GM12878 (cell line): ENCODE results near the gene C1GALT1C1. TPM values are rescaled to one million over a fixed set of nuclear protein-coding genes. Genes with fewer than 3 reads are reported as not detected.

Experiments
- ATAC-seq: fragments of 200-7000 bp; cut with Tn5 transposase; 3 replicates; pipeline ENCODE4 v1.9.1; 2020; ENCODE audit warnings: mild to moderate bottlenecking, moderate library complexity
- BruUV-seq: library from RNA; stranded (reverse); fragments of 400-500 nt; replicated peaks from 2 replicates; lab custom pipeline; 2021; lab: Mats Ljungman, UMichigan
- CTCF ChIA-PET: fragments of 300-600 bp; sonication (Branson Sonifier 250); formaldehyde crosslinking; extraction: SDS; loops from one replicate; lab custom pipeline; 2021; ENCODE audit warnings: inconsistent platforms; lab: Yijun Ruan, JAX
- POLR2A ChIA-PET: fragments of 350-600 bp; formaldehyde crosslinking; extraction: SDS; loops from one replicate; lab custom pipeline; 2021; ENCODE audit warnings: inconsistent platforms; lab: Charles Lee
- RAD21 ChIA-PET: fragments of 300-600 bp; sonication (Branson Sonifier 250); formaldehyde crosslinking; loops from one replicate; lab custom pipeline; 2023; ENCODE audit warnings: antibody characterized with exemption; ENCODE audit not compliant: unreplicated experiment; lab: Charles Lee
- SMC1A ChIA-PET: fragments of 300-600 bp; sonication (Branson Sonifier 250); formaldehyde crosslinking; loops from one replicate; lab custom pipeline; 2023; ENCODE audit not compliant: unreplicated experiment, uncharacterized antibody; lab: Charles Lee
- DNase-seq: peaks from one replicate; pipeline ENCODE4 v3.0.0-alpha.2; 2011; ENCODE audit warnings: low read depth, low spot score
- FAIRE-seq: peaks from 3 replicates; lab custom pipeline; 2011; peaks lifted over from hg19 to GRCh38; lab: Jason Lieb, UNC
- H2AFZ ChIP-seq: 2 replicates; pipeline ENCODE4 v1.6.0; 2011; ENCODE audit warnings: low read depth, low read length, control low read depth; ENCODE audit not compliant: control insufficient read depth
- H3K27ac ChIP-seq: 2 replicates; pipeline ENCODE4 v1.5.1; 2011; ENCODE audit warnings: control low read depth; ENCODE audit not compliant: control insufficient read depth, insufficient read depth
- H3K27me3 ChIP-seq, 2 experiments: replicated peaks in 1 of 2; 2 replicates each; pipeline versions ENCODE4 v1.6.0 to v1.6.1; 2011; ENCODE audit warnings: low read length in 1 of 2; ENCODE audit not compliant: control insufficient read depth in 2 of 2, insufficient read depth in 2 of 2
- H3K36me3 ChIP-seq, 2 experiments: 2 replicates each; pipeline ENCODE4 v1.5.1; 2011; ENCODE audit warnings: low read length in 1 of 2; ENCODE audit not compliant: control insufficient read depth in 2 of 2, insufficient read depth in 2 of 2
- H3K4me1 ChIP-seq: 2 replicates; pipeline ENCODE4 v1.6.1; 2011; ENCODE audit warnings: mild to moderate bottlenecking, low read length, moderate library complexity, mixed read lengths; ENCODE audit not compliant: control insufficient read depth, insufficient read depth
- H3K4me2 ChIP-seq: 2 replicates; pipeline ENCODE4 v1.6.0; 2011; ENCODE audit warnings: control low read depth; ENCODE audit not compliant: control insufficient read depth, insufficient read depth
- H3K4me3 ChIP-seq: fragments of 200-600 bp; sonication (generic); 2 replicates; pipeline ENCODE4 v1.5.1; 2016
- H3K79me2 ChIP-seq: 2 replicates; pipeline ENCODE4 v1.6.0; 2011; ENCODE audit warnings: low read length; ENCODE audit not compliant: control insufficient read depth, insufficient read depth
- H3K9ac ChIP-seq: 2 replicates; pipeline ENCODE4 v1.8.0; 2011; ENCODE audit warnings: low read length, control low read depth, mixed read lengths; ENCODE audit not compliant: control insufficient read depth, insufficient read depth
- H3K9me3 ChIP-seq: replicated peaks from 3 replicates; pipeline ENCODE4 v1.5.1; 2011; ENCODE audit warnings: mild to moderate bottlenecking, low read length; ENCODE audit not compliant: control insufficient read depth, insufficient read depth
- H4K20me1 ChIP-seq: 2 replicates; pipeline ENCODE4 v1.6.0; 2011; ENCODE audit not compliant: control insufficient read depth, insufficient read depth
- GATAD2B ChIP-seq: fragments of 450-650 bp; conservative IDR thresholded peaks from 2 replicates; pipeline ENCODE4 v1.6.1; 2017; ENCODE audit warnings: low read depth, mild to moderate bottlenecking, moderate library complexity
- JUND ChIP-seq: IDR thresholded peaks from 2 replicates; pipeline ENCODE4 v1.6.1; 2012; ENCODE audit warnings: low read depth, mild to moderate bottlenecking, low read length, improper control_type of control experiment, moderate library complexity
- KDM1A ChIP-seq: fragments of 200-600 bp; sonication (generic); IDR thresholded peaks from 2 replicates; pipeline ENCODE4 v1.6.1; 2016; ENCODE audit warnings: borderline replicate concordance
- MEF2B ChIP-seq: fragments of 450-650 bp; IDR thresholded peaks from 2 replicates; pipeline ENCODE4 v1.6.1; 2018; ENCODE audit warnings: mild to moderate bottlenecking, moderate library complexity; ENCODE audit not compliant: partially characterized antibody, poor library complexity, severe bottlenecking
- MYC ChIP-seq: IDR thresholded peaks from 2 replicates; pipeline ENCODE4 v1.6.1; 2011; ENCODE audit warnings: mild to moderate bottlenecking, low read length, moderate library complexity, inconsistent platforms; ENCODE audit not compliant: insufficient read depth, insufficient replicate concordance, insufficient read length, severe bottlenecking
- SRF ChIP-seq, 2 experiments: IDR thresholded peaks; 2 replicates each; pipeline ENCODE4 v1.6.1; 2011; ENCODE audit warnings: low read depth in 2 of 2, low read length in 2 of 2, mild to moderate bottlenecking in 1 of 2, moderate library complexity in 1 of 2
- TBL1XR1 ChIP-seq: IDR thresholded peaks from 2 replicates; pipeline ENCODE4 v1.6.1; 2012; ENCODE audit warnings: low read depth, low read length, improper control_type of control experiment
- WRNIP1 ChIP-seq: IDR thresholded peaks from 2 replicates; pipeline ENCODE4 v1.6.1; 2011; ENCODE audit warnings: low read depth, low read length, improper control_type of control experiment, borderline replicate concordance
- ZNF622 ChIP-seq: fragments of 450-650 bp; IDR thresholded peaks from 2 replicates; pipeline ENCODE4 v1.6.1; 2017; ENCODE audit warnings: mild to moderate bottlenecking, inconsistent platforms
- WGBS: methylation state at CpG from one replicate; pipeline ENCODE4 v1.1.6; 2016; ENCODE audit warnings: low lambda C conversion rate; ENCODE audit not compliant: insufficient replicate concordance, insufficient coverage; ENCODE audit errors: missing lambda C conversion rate; 5-methylcytosine and 5-hydroxymethylcytosine counted together
- in situ Hi-C: fragments of 300-500 bp; cut with MboI; formaldehyde crosslinking; loops from 9 replicates; pipeline ENCODE4 v1.14.3; 2018; ENCODE audit warnings: mixed read lengths
- intact Hi-C: fragments of 100-400 bp; cut with micrococcal nuclease; formaldehyde crosslinking; loops from one replicate; pipeline ENCODE4 v1.14.2; 2022; ENCODE audit not compliant: unreplicated experiment
- polyA plus RNA-seq, 11 experiments: library from polyadenylated mRNA; depleted of rRNA in 4 of 11; unstranded in 6 of 11; stranded (reverse) in 5 of 11; fragments of >200 nt; fragmentation: Nextera tagmentation in 4 of 11; fragmentation: Illumina TruSeq in 1 of 11; extraction: Ambion mirVana in 4 of 11; extraction: Trizol in 1 of 11; gene quantifications; 1 replicate in 1 of 11; 2 replicates in 10 of 11; pipeline versions ENCODE4 v1.2.1 to v1.2.3, GENCODE V29; 2011 to 2016; ENCODE audit warnings: inconsistent platforms in 2 of 11, missing spikeins in 2 of 11, low read depth in 1 of 11
- total RNA-seq, 4 experiments: library from RNA; depleted of rRNA in 3 of 4; stranded (reverse); fragments of >200 nt in 3 of 4; fragmentation: Illumina TruSeq in 1 of 4; extraction: Trizol in 1 of 4; gene quantifications; 2 replicates each; pipeline versions ENCODE4 v1.2.1 to v1.2.3, GENCODE V29; 2013 to 2021
- TF ChIP-seq, protein P1 (sequence below): IDR thresholded peaks from 2 replicates; pipeline ENCODE4 v1.6.1; 2011; ENCODE audit warnings: borderline replicate concordance, low read depth, mild to moderate bottlenecking, moderate library complexity, mixed read lengths, low read length; ENCODE audit not compliant: insufficient read depth; ENCODE audit errors: extremely low read length
- TF ChIP-seq, protein P2 (sequence below): IDR thresholded peaks from 2 replicates; pipeline ENCODE4 v1.6.1; 2011; ENCODE audit warnings: low read depth, mild to moderate bottlenecking, low read length, moderate library complexity, borderline replicate concordance; ENCODE audit errors: extremely low read depth
- TF ChIP-seq, protein P3 (sequence below): IDR thresholded peaks from 2 replicates; pipeline ENCODE4 v1.6.1; 2012; ENCODE audit warnings: low read depth, low read length, improper control_type of control experiment

The C1GALT1C1 gene
- total and polyA plus RNA-seq, 10 of the 15 experiments (the other 5 are each of a cell fraction or from before 2014, with no cell fraction given) = 11.6 to 71.7 (median 22.5) TPM

DNA sequence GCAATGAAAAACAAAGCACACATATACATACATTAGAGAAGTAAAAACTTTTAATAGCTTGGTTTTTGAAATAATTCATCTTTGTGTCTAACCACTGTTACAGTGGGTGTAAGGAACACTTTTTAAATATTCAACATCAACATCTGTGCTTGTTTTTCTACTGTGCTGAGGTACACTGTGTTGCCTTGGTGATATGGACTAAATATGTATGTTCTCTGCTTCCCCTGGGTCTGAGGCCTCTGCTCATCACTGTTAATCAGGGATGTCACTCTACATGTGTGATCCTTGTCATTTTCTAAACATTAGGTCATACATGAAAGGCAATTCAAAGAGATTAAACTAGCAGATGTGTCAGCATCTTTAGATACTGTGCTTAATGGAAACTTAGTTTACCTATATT is 15.0 kb downstream of the C1GALT1C1 start:
- Histone ChIP-seq H3K9ac (no peak overlapping the region), H3K4me1 (peaks cover 4% of the 10 kb centered on the region), H3K9me3 (no peaks in the 10 kb centered on the region)
- TF ChIP-seq JUND = no peak
- TF ChIP-seq, protein P1, sequence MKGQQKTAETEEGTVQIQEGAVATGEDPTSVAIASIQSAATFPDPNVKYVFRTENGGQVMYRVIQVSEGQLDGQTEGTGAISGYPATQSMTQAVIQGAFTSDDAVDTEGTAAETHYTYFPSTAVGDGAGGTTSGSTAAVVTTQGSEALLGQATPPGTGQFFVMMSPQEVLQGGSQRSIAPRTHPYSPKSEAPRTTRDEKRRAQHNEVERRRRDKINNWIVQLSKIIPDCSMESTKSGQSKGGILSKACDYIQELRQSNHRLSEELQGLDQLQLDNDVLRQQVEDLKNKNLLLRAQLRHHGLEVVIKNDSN = no peak
- TF ChIP-seq GATAD2B = no peak
- TF ChIP-seq, all 136 proteins: peak for 0
- H4K20me1 ChIP-seq = no peaks in the 10 kb centered on the region
- no peak overlapping the region for H2AFZ ChIP-seq
- no peak overlapping the region for H3K27ac ChIP-seq
- H3K79me2 ChIP-seq = no peaks in the 10 kb centered on the region
- ChIA-PET POLR2A (no interaction called here), CTCF (no interaction called here), RAD21 (no interaction called here), SMC1A (no interaction called here)
- DNase-seq (no peak), ATAC-seq (no peak), FAIRE-seq (no peak)
- H3K4me2 ChIP-seq = no peak overlapping the region
- no peaks in the 10 kb centered on the region for H3K27me3 ChIP-seq
- intact Hi-C loops = no loop called here
- H3K36me3 ChIP-seq = peaks cover 0 to 4% of the 10 kb centered on the region in 2 experiments; a peak in 1 of 4 replicates
- no peak overlapping the region for H3K4me3 ChIP-seq
- BruUV-seq = no TSS peak
- in situ Hi-C loops = no loop called here

DNA sequence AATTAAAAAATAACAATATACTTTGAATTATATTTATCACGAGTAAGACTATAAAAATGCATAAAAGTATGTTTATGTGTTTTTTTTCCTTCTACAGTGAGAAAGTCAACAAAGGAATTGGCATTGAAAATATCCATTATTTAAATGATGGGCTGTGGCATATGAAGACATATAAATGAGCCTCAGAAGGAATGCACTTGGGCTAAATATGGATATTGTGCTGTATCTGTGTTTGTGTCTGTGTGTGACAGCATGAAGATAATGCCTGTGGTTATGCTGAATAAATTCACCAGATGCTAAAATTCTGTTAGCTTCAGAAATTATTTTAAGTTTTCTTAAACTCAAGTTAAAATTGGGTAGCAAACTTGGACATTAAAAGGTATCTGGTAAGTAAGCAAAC is 17.8 kb downstream of the C1GALT1C1 start:
- Histone ChIP-seq H3K36me3 (peaks cover 0 to 5% of the 10 kb centered on the region in 2 experiments; a peak in 1 of 4 replicates), H3K9ac (no peak overlapping the region), H2AFZ (no peak overlapping the region), H3K4me2 (no peak overlapping the region), H3K27ac (no peak overlapping the region), H3K4me1 (no peaks in the 10 kb centered on the region), H3K4me3 (no peak overlapping the region), H4K20me1 (no peaks in the 10 kb centered on the region), H3K9me3 (no peaks in the 10 kb centered on the region), H3K27me3 (no peaks in the 10 kb centered on the region), H3K79me2 (no peaks in the 10 kb centered on the region)
- ATAC-seq (no peak), DNase-seq (no peak), FAIRE-seq (no peak)
- ChIA-PET RAD21 (no interaction called here), SMC1A (no interaction called here), POLR2A (no interaction called here), CTCF (no interaction called here)
- 51% methylated on average over 1 of the region's 1 CpG for WGBS
- no TSS peak for BruUV-seq
- intact Hi-C loops (no loop called here), in situ Hi-C loops (no loop called here)
- TF ChIP-seq MEF2B (no peak), TBL1XR1 (no peak), SRF (IDR thresholded peaks at IDR 0.05; ENCODE audit: low read depth in 2 of 2, low read length in 2 of 2) (no peak), KDM1A (no peak), MYC (no peak), WRNIP1 (no peak), ZNF622 (no peak)
- TF ChIP-seq, protein P2, sequence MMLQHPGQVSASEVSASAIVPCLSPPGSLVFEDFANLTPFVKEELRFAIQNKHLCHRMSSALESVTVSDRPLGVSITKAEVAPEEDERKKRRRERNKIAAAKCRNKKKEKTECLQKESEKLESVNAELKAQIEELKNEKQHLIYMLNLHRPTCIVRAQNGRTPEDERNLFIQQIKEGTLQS = no peak
- TF ChIP-seq, protein P3, sequence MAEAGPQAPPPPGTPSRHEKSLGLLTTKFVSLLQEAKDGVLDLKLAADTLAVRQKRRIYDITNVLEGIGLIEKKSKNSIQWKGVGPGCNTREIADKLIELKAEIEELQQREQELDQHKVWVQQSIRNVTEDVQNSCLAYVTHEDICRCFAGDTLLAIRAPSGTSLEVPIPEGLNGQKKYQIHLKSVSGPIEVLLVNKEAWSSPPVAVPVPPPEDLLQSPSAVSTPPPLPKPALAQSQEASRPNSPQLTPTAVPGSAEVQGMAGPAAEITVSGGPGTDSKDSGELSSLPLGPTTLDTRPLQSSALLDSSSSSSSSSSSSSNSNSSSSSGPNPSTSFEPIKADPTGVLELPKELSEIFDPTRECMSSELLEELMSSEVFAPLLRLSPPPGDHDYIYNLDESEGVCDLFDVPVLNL = no peak
